Frontal cortex (tissue), 4 donors: ENCODE measurements around the gene TLK2. TPM values are rescaled to one million over a fixed set of nuclear protein-coding genes. Genes with fewer than 3 reads are reported as not detected.
"Not testable (repeated sequence)": the region's sequence is repeated elsewhere in the genome, so short reads cannot be mapped to it uniquely, and the experiment has no call there.

Experiments used
- DNase-seq, 2 donors: peaks; one replicate each; pipeline ENCODE4 v3.0.0; 2012; ENCODE audit warnings: low spot score in 2 of 2
- FAIRE-seq: peaks from 2 replicates; lab custom pipeline; 2012; peaks lifted over from hg19 to GRCh38; lab: Jason Lieb, UNC
- total RNA-seq: library from RNA; depleted of rRNA; stranded (reverse); fragments of >200 nt; gene quantifications from one replicate; pipeline ENCODE4 v1.2.3, GENCODE V29; 2014
- donor health status: control.
- donor health status: control.
- donor health status: control.

TLK2 gene
- total RNA-seq = 79.5 TPM

- FAIRE-seq = no peak
- peak; percentile 88 to 93 for DNase-seq
These were observed at the start of gene TLK2 for GRCh38 chr17:62478424-62478879. Gene TLK2, plus strand, starts transcription at chr17:62478825. Its CDS starts 2,301 bp downstream, at chr17:62481126.

- DNase-seq, FAIRE-seq: not testable (repeated sequence)
These were observed 43.4 kb upstream of the TLK2 start for GRCh38 chr17:62435251-62435650.

- FAIRE-seq, DNase-seq: not testable (repeated sequence)
These were observed 37.4 kb upstream of the TLK2 start for GRCh38 chr17:62441181-62441580.

GRCh38 chr17:62444063-62444462, 34.6 kb upstream of the TLK2 start:
- no peak for DNase-seq

GRCh38 chr17:62445791-62446190, 32.8 kb upstream of the TLK2 start:
- not testable (repeated sequence) for DNase-seq, FAIRE-seq

More at GRCh38 chr17:62444063-62444462, 34.6 kb upstream of the TLK2 start:
- no peak for FAIRE-seq

GRCh38 chr17:62452195-62452594, 26.4 kb upstream of the TLK2 start:
- not testable (repeated sequence) for FAIRE-seq, DNase-seq

GRCh38 chr17:62453041-62453440, 25.6 kb upstream of the TLK2 start:
- not testable (repeated sequence) for FAIRE-seq, DNase-seq

- not testable (repeated sequence) for DNase-seq, FAIRE-seq
These were observed 25.0 kb upstream of the TLK2 start for GRCh38 chr17:62453656-62454055.

GRCh38 chr17:62454111-62454510, 24.5 kb upstream of the TLK2 start:
- FAIRE-seq, DNase-seq: not testable (repeated sequence)

- FAIRE-seq = no peak
These were observed 22.6 kb upstream of the TLK2 start for GRCh38 chr17:62456016-62456415.

GRCh38 chr17:62458483-62458882, 20.1 kb upstream of the TLK2 start:
- not testable (repeated sequence) for DNase-seq, FAIRE-seq

More at GRCh38 chr17:62456016-62456415, 22.6 kb upstream of the TLK2 start:
- no peak for DNase-seq

GRCh38 chr17:62464422-62464821, 14.2 kb upstream of the TLK2 start:
- not testable (repeated sequence) for DNase-seq, FAIRE-seq

- FAIRE-seq, DNase-seq: not testable (repeated sequence)
These were observed 13.4 kb upstream of the TLK2 start for GRCh38 chr17:62465271-62465670.

GRCh38 chr17:62470666-62471379, 7.8 kb upstream of the TLK2 start:
- peak in 1 of 2 donors; percentile 18 for DNase-seq
- not testable (repeated sequence) for FAIRE-seq

- not testable (repeated sequence) for FAIRE-seq, DNase-seq
These were observed 7.2 kb upstream of the TLK2 start for GRCh38 chr17:62471380-62471880.

- not testable (repeated sequence) for FAIRE-seq, DNase-seq
These were observed 5.3 kb upstream of the TLK2 start for GRCh38 chr17:62473030-62473982.

GRCh38 chr17:62477111-62477510, 1.5 kb upstream of the TLK2 start:
- DNase-seq, FAIRE-seq: not testable (repeated sequence)

GRCh38 chr17:62477718-62478408, 762 bp upstream of the TLK2 start:
- not testable (repeated sequence) for FAIRE-seq
- DNase-seq = peak; percentile 57 to 69
